ENCODE measurements around the gene RNF123.

Gene RNF123

GRCh38 chr3:49680493-49681231 is 8.7 kb upstream of the RNF123 start:
- TF ChIP-seq FOXM1 (IDR thresholded peaks at IDR 0.05; ENCODE audit: borderline replicate concordance, low read depth) (no peak), ZBTB7A (IDR thresholded peaks at IDR 0.05; ENCODE audit: low read depth) (no peak), EP300 (IDR thresholded peaks at IDR 0.05; ENCODE audit: borderline replicate concordance) (no peak), NFIC (IDR thresholded peaks at IDR 0.05) (no peak), EGR1 (IDR thresholded peaks at IDR 0.05) (no peak), REST (IDR thresholded peaks at IDR 0.05; ENCODE audit: low read depth) (no peak), CEBPB (IDR thresholded peaks at IDR 0.05) (no peak), TAF1 (IDR thresholded peaks at IDR 0.05; ENCODE audit: low read depth) (no peak), YY1 (IDR thresholded peaks at IDR 0.05; ENCODE audit: low read depth) (no peak), CREB1 (IDR thresholded peaks at IDR 0.05; ENCODE audit: low read depth) (no peak), TEAD4 (IDR thresholded peaks at IDR 0.05) (no peak), USF1 (IDR thresholded peaks at IDR 0.05) (no peak), RAD21 (IDR thresholded peaks at IDR 0.05; ENCODE audit: low read depth) (no peak)

- TF ChIP-seq USF1 (IDR thresholded peaks at IDR 0.05): no peak
- TF ChIP-seq FOXM1 (IDR thresholded peaks at IDR 0.05; ENCODE audit: borderline replicate concordance, low read depth): no peak
- TF ChIP-seq NFIC (IDR thresholded peaks at IDR 0.05): no peak
- TF ChIP-seq CEBPB (IDR thresholded peaks at IDR 0.05): no peak
- no peak for TF ChIP-seq TEAD4 (IDR thresholded peaks at IDR 0.05)
- no peak for TF ChIP-seq CREB1 (IDR thresholded peaks at IDR 0.05; ENCODE audit: low read depth)
- TF ChIP-seq RAD21 (IDR thresholded peaks at IDR 0.05; ENCODE audit: low read depth): no peak
- no peak for TF ChIP-seq ZBTB7A (IDR thresholded peaks at IDR 0.05; ENCODE audit: low read depth)
- TF ChIP-seq TAF1 (IDR thresholded peaks at IDR 0.05; ENCODE audit: low read depth): no peak
- TF ChIP-seq EGR1 (IDR thresholded peaks at IDR 0.05): no peak
- TF ChIP-seq TCF12 (IDR thresholded peaks at IDR 0.05; ENCODE audit: low read depth): no peak
- no peak for TF ChIP-seq EP300 (IDR thresholded peaks at IDR 0.05; ENCODE audit: borderline replicate concordance)
- no peak for TF ChIP-seq REST (IDR thresholded peaks at IDR 0.05; ENCODE audit: low read depth)
- no peak for TF ChIP-seq YY1 (IDR thresholded peaks at IDR 0.05; ENCODE audit: low read depth)
- no peak for TF ChIP-seq MAX (IDR thresholded peaks at IDR 0.05)
These were observed 8.2 kb upstream of the RNF123 start for GRCh38 chr3:49681232-49681522.

GRCh38 chr3:49681543-49681942 is 7.8 kb upstream of the RNF123 start:
- TF ChIP-seq YY1 (IDR thresholded peaks at IDR 0.05; ENCODE audit: low read depth): no peak
- no peak for TF ChIP-seq RAD21 (IDR thresholded peaks at IDR 0.05; ENCODE audit: low read depth)
- no peak for TF ChIP-seq MAX (IDR thresholded peaks at IDR 0.05)
- no peak for TF ChIP-seq TCF12 (IDR thresholded peaks at IDR 0.05; ENCODE audit: low read depth)

GRCh38 chr3:49683162-49683561 is 6.2 kb upstream of the RNF123 start:
- TF ChIP-seq TEAD4 (IDR thresholded peaks at IDR 0.05): peak; percentile 74
- TF ChIP-seq REST (IDR thresholded peaks at IDR 0.05; ENCODE audit: low read depth): no peak
- peak; percentile 63; the same call in 1 of the 2 replicates for TF ChIP-seq EGR1 (IDR thresholded peaks at IDR 0.05)

Data from Ishikawa (cell line).